Mammary epithelial cell (primary cell): Measurements from ENCODE around the gene ADAMTS2.

Experiments
- CTCF ChIP-seq, 2 donors: IDR thresholded peaks in 1 of 2; conservative IDR thresholded peaks in 1 of 2; 2 replicates each; pipeline ENCODE4 v1.5.1; 2011 to 2012; ENCODE audit warnings: inconsistent platforms in 2 of 2, low read length in 2 of 2, mild to moderate bottlenecking in 2 of 2, control low read depth in 1 of 2, low read depth in 1 of 2; ENCODE audit not compliant: insufficient read depth in 1 of 2; ENCODE audit errors: extremely low read depth in 1 of 2
- EZH2 ChIP-seq: IDR thresholded peaks from 2 replicates; pipeline ENCODE4 v1.6.1; 2012; ENCODE audit warnings: low read length, inconsistent platforms, borderline replicate concordance

DNA sequence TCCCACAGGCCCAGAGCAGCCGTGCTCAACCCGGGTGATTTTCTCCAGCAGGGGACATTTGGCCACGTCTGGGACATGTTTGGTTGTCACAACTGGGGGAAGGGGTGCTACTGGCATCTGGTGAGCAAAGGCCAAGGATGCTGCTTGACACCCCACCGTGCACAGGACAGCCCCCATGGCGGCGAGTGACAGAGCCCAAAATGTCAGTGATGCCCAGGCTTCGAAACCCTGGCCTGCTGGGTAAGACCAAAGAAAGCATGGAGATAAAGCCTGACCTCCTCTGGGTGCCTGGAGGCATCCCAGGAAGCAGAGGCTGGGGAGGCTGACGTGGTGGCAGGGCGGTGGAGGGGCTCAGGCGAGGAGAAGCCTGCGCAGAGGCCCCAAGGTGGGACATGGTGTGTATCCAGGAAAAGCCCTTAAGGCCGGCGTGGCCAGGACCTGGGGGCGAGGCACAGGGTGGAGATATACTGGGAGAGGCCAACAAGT lies 218.7 kb downstream of the ADAMTS2 start:
- TF ChIP-seq EZH2 (no peak), CTCF (conservative IDR thresholded peaks at IDR 0.05 in 1 of 2, IDR thresholded peaks at IDR 0.05 in 1 of 2; ENCODE audit: extremely low read depth in 1 of 2, insufficient read depth in 1 of 2, low read depth in 1 of 2, low read length in 2 of 2) (no peak)
